ENCODE measurements around the gene SUPT4H1. TPM values are rescaled to one million over a fixed set of nuclear protein-coding genes. Genes with fewer than 3 reads are reported as not detected.

SUPT4H1 gene
- total RNA-seq, 1 donor from 2014 or later, result 95.7 TPM

GRCh38 chr17:58337210-58337599 lies 14.8 kb downstream of the SUPT4H1 start:
- Mint-ChIP-seq H3K4me3 (ENCODE audit: low read depth) (no peak overlapping the region), H3K27ac (no peak overlapping the region), H3K27me3 (peaks cover 16% of the 10 kb centered on the region), H3K9me3 (ENCODE audit: low read depth) (no peaks in the 10 kb centered on the region), H3K4me1 (ENCODE audit: low read depth) (no peaks in the 10 kb centered on the region), H3K36me3 (ENCODE audit: insufficient read depth) (no peaks in the 10 kb centered on the region)
- TF ChIP-seq CTCF (IDR thresholded peaks at IDR 0.05; ENCODE audit: unreplicated experiment), result no peak
- no peak for DNase-seq (ENCODE audit: low spot score, unreplicated experiment)

- no peak for DNase-seq (ENCODE audit: low spot score, unreplicated experiment)
- no peak overlapping the region for H3K27ac Mint-ChIP-seq
- TF ChIP-seq CTCF (IDR thresholded peaks at IDR 0.05; ENCODE audit: unreplicated experiment), result no peak
- no peaks in the 10 kb centered on the region for H3K36me3 Mint-ChIP-seq (ENCODE audit: insufficient read depth)
- H3K4me1 Mint-ChIP-seq (ENCODE audit: low read depth), result no peaks in the 10 kb centered on the region
- no peaks in the 10 kb centered on the region for H3K9me3 Mint-ChIP-seq (ENCODE audit: low read depth)
- H3K27me3 Mint-ChIP-seq, result peaks cover 16% of the 10 kb centered on the region
- no peak overlapping the region for H3K4me3 Mint-ChIP-seq (ENCODE audit: low read depth)
These were observed 15.4 kb downstream of the SUPT4H1 start for GRCh38 chr17:58336456-58337209.

GRCh38 chr17:58335779-58336455 lies 16.1 kb downstream of the SUPT4H1 start:
- Mint-ChIP-seq H3K4me3 (ENCODE audit: low read depth) (no peak overlapping the region), H3K36me3 (ENCODE audit: insufficient read depth) (no peaks in the 10 kb centered on the region), H3K4me1 (ENCODE audit: low read depth) (no peaks in the 10 kb centered on the region), H3K9me3 (ENCODE audit: low read depth) (no peaks in the 10 kb centered on the region), H3K27me3 (peaks cover 16% of the 10 kb centered on the region), H3K27ac (peak overlapping the region; percentile 54)
- TF ChIP-seq CTCF (IDR thresholded peaks at IDR 0.05; ENCODE audit: unreplicated experiment), result no peak
- DNase-seq (ENCODE audit: low spot score, unreplicated experiment), result no peak

- no peak for DNase-seq (ENCODE audit: low spot score, unreplicated experiment)
- Mint-ChIP-seq H3K27me3 (peaks cover 16% of the 10 kb centered on the region), H3K4me3 (ENCODE audit: low read depth) (no peak overlapping the region), H3K9me3 (ENCODE audit: low read depth) (no peaks in the 10 kb centered on the region), H3K36me3 (ENCODE audit: insufficient read depth) (no peaks in the 10 kb centered on the region), H3K27ac (peak overlapping the region; percentile 54), H3K4me1 (ENCODE audit: low read depth) (no peaks in the 10 kb centered on the region)
- no peak for TF ChIP-seq CTCF (IDR thresholded peaks at IDR 0.05; ENCODE audit: unreplicated experiment)
These were observed 16.8 kb downstream of the SUPT4H1 start for GRCh38 chr17:58335061-58335731.

GRCh38 chr17:58334661-58335060 lies 17.3 kb downstream of the SUPT4H1 start:
- Mint-ChIP-seq H3K27ac (no peak overlapping the region), H3K4me3 (ENCODE audit: low read depth) (no peak overlapping the region), H3K4me1 (ENCODE audit: low read depth) (no peaks in the 10 kb centered on the region), H3K9me3 (ENCODE audit: low read depth) (no peaks in the 10 kb centered on the region), H3K36me3 (ENCODE audit: insufficient read depth) (no peaks in the 10 kb centered on the region), H3K27me3 (peaks cover 16% of the 10 kb centered on the region)
- DNase-seq (ENCODE audit: low spot score, unreplicated experiment), result no peak
- TF ChIP-seq CTCF (IDR thresholded peaks at IDR 0.05; ENCODE audit: unreplicated experiment), result no peak
